IMR-90 (cell line): Measurements from ENCODE around the gene GPR160. TPM values are rescaled to one million over a fixed set of nuclear protein-coding genes. Genes with fewer than 3 reads are reported as not detected.

ENCODE experiments used
- ATAC-seq: fragments of 200-7000 bp; cut with Tn5 transposase; 2 replicates; pipeline ENCODE4 v1.9.1; 2020; ENCODE audit warnings: low read depth, mild to moderate bottlenecking, moderate library complexity
- BruUV-seq: library from RNA; stranded (reverse); fragments of 400-500 nt; replicated peaks from 2 replicates; lab custom pipeline; 2021; lab: Mats Ljungman, UMichigan
- CTCF ChIA-PET: fragments of 300-600 bp; formaldehyde crosslinking; extraction: SDS; loops from one replicate; lab custom pipeline; 2021; ENCODE audit warnings: antibody characterized with exemption; lab: Yijun Ruan, JAX
- POLR2A ChIA-PET: fragments of 300-600 bp; sonication (Branson Sonifier 250); formaldehyde crosslinking; loops from one replicate; lab custom pipeline; 2022; ENCODE audit warnings: antibody characterized with exemption; ENCODE audit not compliant: unreplicated experiment; lab: Charles Lee
- DNase-seq: peaks from one replicate; pipeline ENCODE4 v3.0.0; 2013
- H2AFZ ChIP-seq: replicated peaks from 2 replicates; pipeline ENCODE3; 2013; ENCODE audit warnings: low read length, mild to moderate bottlenecking; ENCODE audit not compliant: poor library complexity
- H2AK5ac ChIP-seq: 2 replicates; pipeline ENCODE4 v1.6.1; 2013; ENCODE audit warnings: low read depth, low read length, inconsistent platforms
- H2AK9ac ChIP-seq: replicated peaks from 2 replicates; pipeline ENCODE3; 2013; ENCODE audit warnings: mild to moderate bottlenecking, low read depth, low read length, moderate library complexity; ENCODE audit not compliant: poor library complexity
- H2BK120ac ChIP-seq: 2 replicates; pipeline ENCODE4 v1.6.1; 2013; ENCODE audit warnings: low read depth, low read length, inconsistent platforms
- H2BK15ac ChIP-seq: 3 replicates; pipeline ENCODE4 v1.6.1; 2013; ENCODE audit warnings: low read depth, low read length, inconsistent platforms
- H2BK20ac ChIP-seq: 2 replicates; pipeline ENCODE4 v1.6.1; 2013; ENCODE audit warnings: low read depth, mild to moderate bottlenecking, inconsistent platforms, low read length, moderate library complexity
- H2BK5ac ChIP-seq: 2 replicates; pipeline ENCODE4 v1.6.1; 2013; ENCODE audit warnings: mild to moderate bottlenecking, low read depth, low read length, inconsistent platforms; ENCODE audit not compliant: poor library complexity, severe bottlenecking
- H3K14ac ChIP-seq: replicated peaks from 2 replicates; pipeline ENCODE4 v1.6.1; 2013; ENCODE audit warnings: low read depth, low read length, inconsistent platforms
- H3K18ac ChIP-seq: 2 replicates; pipeline ENCODE4 v1.6.1; 2013; ENCODE audit warnings: low read depth, low read length, control low read depth
- H3K23ac ChIP-seq: 2 replicates; pipeline ENCODE4 v1.6.1; 2013; ENCODE audit warnings: low read depth, low read length, inconsistent platforms
- H3K27ac ChIP-seq: 2 replicates; pipeline ENCODE4 v1.5.1; 2013; ENCODE audit warnings: mild to moderate bottlenecking, control low read depth, low read length; ENCODE audit not compliant: insufficient read depth
- H3K27me3 ChIP-seq: 2 replicates; pipeline ENCODE4 v1.6.1; 2013; ENCODE audit warnings: low read length; ENCODE audit not compliant: control insufficient read depth, insufficient read depth
- H3K36me3 ChIP-seq: 2 replicates; pipeline ENCODE4 v1.6.1; 2013; ENCODE audit warnings: low read length, mixed read lengths; ENCODE audit not compliant: control insufficient read depth, insufficient read depth
- H3K4ac ChIP-seq: 2 replicates; pipeline ENCODE4 v1.6.1; 2013; ENCODE audit warnings: low read depth, low read length, inconsistent platforms
- H3K4me1 ChIP-seq: 2 replicates; pipeline ENCODE4 v1.6.1; 2013; ENCODE audit warnings: low read length, mixed read lengths; ENCODE audit not compliant: control insufficient read depth, insufficient read depth
- H3K4me2 ChIP-seq: 2 replicates; pipeline ENCODE4 v1.6.1; 2013; ENCODE audit warnings: low read depth, mild to moderate bottlenecking, control low read depth, low read length, moderate library complexity
- H3K4me3 ChIP-seq: 2 replicates; pipeline ENCODE4 v1.5.1; 2013; ENCODE audit warnings: low read depth, mild to moderate bottlenecking, control low read depth, low read length, moderate library complexity; ENCODE audit not compliant: insufficient read depth
- H3K56ac ChIP-seq: 2 replicates; pipeline ENCODE4 v1.6.1; 2013; ENCODE audit warnings: low read length, inconsistent platforms; ENCODE audit not compliant: insufficient read depth; ENCODE audit errors: extremely low read depth
- H3K79me1 ChIP-seq, 2 experiments: 2 replicates each; pipeline ENCODE4 v1.6.1; 2013; ENCODE audit warnings: low read length in 2 of 2, inconsistent platforms in 1 of 2, low read depth in 1 of 2
- H3K9ac ChIP-seq: 2 replicates; pipeline ENCODE4 v1.6.1; 2013; ENCODE audit warnings: low read depth, low read length, control low read depth
- H3K9me1 ChIP-seq: 2 replicates; pipeline ENCODE4 v1.6.1; 2013; ENCODE audit warnings: low read length, inconsistent platforms; ENCODE audit not compliant: insufficient read depth
- H3K9me3 ChIP-seq: 2 replicates; pipeline ENCODE4 v1.6.1; 2013; ENCODE audit warnings: low read length; ENCODE audit not compliant: control insufficient read depth, insufficient read depth
- H4K20me1 ChIP-seq: 2 replicates; pipeline ENCODE4 v1.6.1; 2013; ENCODE audit warnings: low read length, inconsistent platforms; ENCODE audit not compliant: insufficient read depth
- H4K5ac ChIP-seq: 2 replicates; pipeline ENCODE4 v1.6.1; 2013; ENCODE audit warnings: mild to moderate bottlenecking, low read depth, low read length, control low read depth
- H4K8ac ChIP-seq, 2 experiments: 2 replicates each; pipeline ENCODE4 v1.6.1; 2013; ENCODE audit warnings: low read depth in 2 of 2, low read length in 2 of 2, control low read depth in 1 of 2, inconsistent platforms in 1 of 2
- H4K91ac ChIP-seq: 2 replicates; pipeline ENCODE4 v1.6.1; 2013; ENCODE audit warnings: low read depth, low read length, inconsistent platforms; ENCODE audit not compliant: insufficient read depth
- BHLHE40 ChIP-seq: fragments of 150-350 bp; IDR thresholded peaks from 2 replicates; pipeline ENCODE4 v1.6.1; 2016; ENCODE audit warnings: mild to moderate bottlenecking, low read depth, low read length
- CHD1 ChIP-seq: IDR thresholded peaks from 2 replicates; pipeline ENCODE4 v1.6.1; 2012; ENCODE audit warnings: low read depth, low read length, improper control_type of control experiment
- FOS ChIP-seq: fragments of 150-350 bp; IDR thresholded peaks from 2 replicates; pipeline ENCODE4 v1.6.1; 2016; ENCODE audit warnings: low read depth, low read length
- MAZ ChIP-seq: IDR thresholded peaks from 2 replicates; pipeline ENCODE4 v1.6.1; 2012; ENCODE audit warnings: low read depth, mild to moderate bottlenecking, low read length, improper control_type of control experiment, moderate library complexity, borderline replicate concordance
- MXI1 ChIP-seq: IDR thresholded peaks from 2 replicates; pipeline ENCODE4 v1.6.1; 2012; ENCODE audit warnings: low read depth, mild to moderate bottlenecking, low read length, moderate library complexity, borderline replicate concordance
- NFE2L2 ChIP-seq: fragments of 150-350 bp; IDR thresholded peaks from 2 replicates; pipeline ENCODE4 v1.6.1; 2016; ENCODE audit warnings: low read depth, mild to moderate bottlenecking, low read length
- RAD21 ChIP-seq: IDR thresholded peaks from 2 replicates; pipeline ENCODE4 v1.6.1; 2012; ENCODE audit warnings: low read length, improper control_type of control experiment
- RCOR1 ChIP-seq: IDR thresholded peaks from 2 replicates; pipeline ENCODE4 v1.6.1; 2012; ENCODE audit warnings: mild to moderate bottlenecking, low read length, improper control_type of control experiment; ENCODE audit not compliant: insufficient replicate concordance
- RFX5 ChIP-seq: IDR thresholded peaks from 2 replicates; pipeline ENCODE4 v1.8.0; 2012; ENCODE audit warnings: low read depth, mild to moderate bottlenecking, low read length, moderate library complexity
- SMC3 ChIP-seq: fragments of 150-350 bp; IDR thresholded peaks from 2 replicates; pipeline ENCODE4 v1.6.1; 2016; ENCODE audit warnings: low read depth, mild to moderate bottlenecking, antibody characterized with exemption, low read length, moderate library complexity
- WGBS, 2 experiments: methylation state at CpG; one replicate each; pipeline versions ENCODE4 v1.1.5 to v1.1.7; 2013; ENCODE audit warnings: missing lambda C conversion rate in 2 of 2; ENCODE audit not compliant: insufficient read length in 1 of 2; ENCODE audit errors: extremely low coverage in 2 of 2; 5-methylcytosine and 5-hydroxymethylcytosine counted together
- dilution Hi-C: fragments of 300-500 bp; cut with HindIII; formaldehyde crosslinking; loops from one replicate; pipeline ENCODE4 v1.14.3; 2018; ENCODE audit warnings: low sequenced_read_pairs; ENCODE audit not compliant: unreplicated experiment
- in situ Hi-C: fragments of 300-500 bp; cut with MboI; formaldehyde crosslinking; loops from 3 replicates; pipeline ENCODE4 v1.14.3; 2019; ENCODE audit warnings: low sequenced_read_pairs, inconsistent platforms, mixed read lengths
- intact Hi-C: fragments of 100-400 bp; cut with micrococcal nuclease; formaldehyde crosslinking; loops from 2 replicates; pipeline ENCODE4 v1.10.0; 2022
- polyA plus RNA-seq, 3 experiments: library from polyadenylated mRNA; depleted of rRNA; stranded (reverse); fragments of >200 nt; gene quantifications; 2 replicates each; pipeline ENCODE4 v1.2.3, GENCODE V29; 2012; ENCODE audit warnings: low replicate concordance in 1 of 3
- total RNA-seq: library from RNA; depleted of rRNA; stranded (reverse); fragments of >200 nt; gene quantifications from 2 replicates; pipeline ENCODE4 v1.2.3, GENCODE V29; 2012
- TF ChIP-seq, protein P1 (sequence below): fragments of 150-350 bp; IDR thresholded peaks from 2 replicates; pipeline ENCODE4 v1.6.1; 2016; ENCODE audit warnings: low read depth, mild to moderate bottlenecking, low read length, moderate library complexity, borderline replicate concordance

GPR160 gene
- total and polyA plus RNA-seq, 2 of the 4 experiments (the other 2 are of a cell fraction) = 0.09 to 0.18 TPM

DNA sequence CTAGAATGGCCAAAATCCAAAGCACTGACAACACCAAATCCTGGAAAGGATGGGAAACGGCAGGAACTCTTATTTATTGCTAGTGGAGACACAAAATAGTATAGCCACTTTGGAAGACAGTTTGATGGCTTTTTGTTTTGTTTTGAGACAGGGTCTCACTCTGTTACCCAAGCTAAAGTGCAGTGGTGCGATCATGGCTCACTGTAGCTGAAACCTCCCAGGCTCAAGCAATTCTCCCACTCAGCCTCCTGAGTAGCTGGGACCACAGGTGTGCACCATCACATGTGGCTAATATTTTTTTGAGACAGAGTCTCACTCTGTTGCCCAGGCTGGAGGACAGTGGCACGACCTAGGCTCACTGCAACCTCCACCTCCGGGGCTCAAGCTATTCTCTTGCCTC is 27.3 kb upstream of the GPR160 start:
- Histone ChIP-seq H4K8ac (no peak overlapping the region), H3K4me2 (no peak overlapping the region), H3K18ac (no peak overlapping the region), H3K56ac (no peak overlapping the region), H3K27ac (no peak overlapping the region), H4K20me1 (no peaks in the 10 kb centered on the region), H3K9ac (no peak overlapping the region), H2BK20ac (no peak overlapping the region), H4K5ac (no peak overlapping the region), H3K4ac (no peak overlapping the region), H3K27me3 (no peaks in the 10 kb centered on the region), H3K23ac (no peak overlapping the region), H2AFZ (no peak overlapping the region), H2AK9ac (no peak overlapping the region), H2BK120ac (no peak overlapping the region), H3K9me1 (no peaks in the 10 kb centered on the region), H3K4me1 (peaks cover 2% of the 10 kb centered on the region; the same call in 1 of the 2 replicates), H2BK5ac (no peak overlapping the region), H3K36me3 (no peaks in the 10 kb centered on the region), H3K14ac (no peak overlapping the region), H3K79me1 (no peaks in the 10 kb centered on the region), H2BK15ac (no peak overlapping the region), H2AK5ac (no peak overlapping the region), H4K91ac (no peak overlapping the region), H3K9me3 (no peaks in the 10 kb centered on the region), H3K4me3 (no peak overlapping the region)
- dilution Hi-C loops = no loop called here
- BruUV-seq = no TSS peak
- TF ChIP-seq RAD21 = no peak
- no peak for TF ChIP-seq RCOR1
- no peak for TF ChIP-seq FOS
- no peak for TF ChIP-seq BHLHE40
- TF ChIP-seq, protein P1, sequence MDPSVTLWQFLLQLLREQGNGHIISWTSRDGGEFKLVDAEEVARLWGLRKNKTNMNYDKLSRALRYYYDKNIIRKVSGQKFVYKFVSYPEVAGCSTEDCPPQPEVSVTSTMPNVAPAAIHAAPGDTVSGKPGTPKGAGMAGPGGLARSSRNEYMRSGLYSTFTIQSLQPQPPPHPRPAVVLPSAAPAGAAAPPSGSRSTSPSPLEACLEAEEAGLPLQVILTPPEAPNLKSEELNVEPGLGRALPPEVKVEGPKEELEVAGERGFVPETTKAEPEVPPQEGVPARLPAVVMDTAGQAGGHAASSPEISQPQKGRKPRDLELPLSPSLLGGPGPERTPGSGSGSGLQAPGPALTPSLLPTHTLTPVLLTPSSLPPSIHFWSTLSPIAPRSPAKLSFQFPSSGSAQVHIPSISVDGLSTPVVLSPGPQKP = no peak
- no peak for TF ChIP-seq SMC3
- no peak for TF ChIP-seq MXI1
- TF ChIP-seq NFE2L2 = no peak
- no peak for TF ChIP-seq RFX5
- no peak for TF ChIP-seq MAZ
- TF ChIP-seq CHD1 = no peak
- POLR2A ChIA-PET = no interaction called here
- WGBS, 2 experiments = 86% methylated on average over 2 of the region's 4 CpGs; no CpG with 5 or more reads in 1 of the 2 experiments
- DNase-seq (no peak), ATAC-seq (no peak)
- CTCF ChIA-PET = no interaction called here
- in situ Hi-C loops = no loop called here
- intact Hi-C loops = no loop called here
